GM19238 (cell line): ENCODE data around the gene AHRR.

Source experiments
- DNase-seq: peaks from one replicate; pipeline ENCODE4 v3.0.0; 2011; ENCODE audit warnings: low spot score; ENCODE audit not compliant: insufficient read length

The AHRR gene

GRCh38 chr5:320524-321229, 837 bp upstream of the AHRR start:
- DNase-seq: no peak

DNA sequence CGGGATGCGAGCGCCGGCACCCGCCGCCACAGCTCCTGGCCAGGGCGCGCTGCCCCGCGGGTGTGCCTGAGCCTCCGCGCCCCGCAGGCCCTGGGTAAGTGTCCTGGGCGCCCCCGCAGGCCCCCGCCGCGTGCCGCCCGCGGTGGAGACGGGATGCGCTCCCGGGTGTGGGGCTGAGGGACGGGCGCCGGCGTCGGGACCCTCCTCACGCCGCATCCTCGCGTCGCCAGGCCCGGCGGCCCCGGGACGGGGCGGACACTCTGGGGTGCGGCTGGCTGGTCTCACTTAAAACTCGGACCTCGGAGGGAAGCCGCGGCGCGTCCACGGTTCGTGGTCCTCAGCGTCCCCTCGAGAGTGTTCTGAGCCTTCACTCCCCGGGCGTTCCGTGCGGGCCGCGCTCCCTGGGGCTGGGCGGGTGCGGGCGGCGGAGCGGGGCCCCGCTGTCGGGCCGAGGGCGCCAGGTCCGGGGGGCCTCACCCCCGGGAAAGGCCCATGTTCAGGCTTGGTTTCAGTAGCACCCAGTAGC, 275 bp downstream of the AHRR start:
- no peak for DNase-seq

GRCh38 chr5:322281-322941, 897 bp downstream of the AHRR start:
- DNase-seq: no peak

DNA sequence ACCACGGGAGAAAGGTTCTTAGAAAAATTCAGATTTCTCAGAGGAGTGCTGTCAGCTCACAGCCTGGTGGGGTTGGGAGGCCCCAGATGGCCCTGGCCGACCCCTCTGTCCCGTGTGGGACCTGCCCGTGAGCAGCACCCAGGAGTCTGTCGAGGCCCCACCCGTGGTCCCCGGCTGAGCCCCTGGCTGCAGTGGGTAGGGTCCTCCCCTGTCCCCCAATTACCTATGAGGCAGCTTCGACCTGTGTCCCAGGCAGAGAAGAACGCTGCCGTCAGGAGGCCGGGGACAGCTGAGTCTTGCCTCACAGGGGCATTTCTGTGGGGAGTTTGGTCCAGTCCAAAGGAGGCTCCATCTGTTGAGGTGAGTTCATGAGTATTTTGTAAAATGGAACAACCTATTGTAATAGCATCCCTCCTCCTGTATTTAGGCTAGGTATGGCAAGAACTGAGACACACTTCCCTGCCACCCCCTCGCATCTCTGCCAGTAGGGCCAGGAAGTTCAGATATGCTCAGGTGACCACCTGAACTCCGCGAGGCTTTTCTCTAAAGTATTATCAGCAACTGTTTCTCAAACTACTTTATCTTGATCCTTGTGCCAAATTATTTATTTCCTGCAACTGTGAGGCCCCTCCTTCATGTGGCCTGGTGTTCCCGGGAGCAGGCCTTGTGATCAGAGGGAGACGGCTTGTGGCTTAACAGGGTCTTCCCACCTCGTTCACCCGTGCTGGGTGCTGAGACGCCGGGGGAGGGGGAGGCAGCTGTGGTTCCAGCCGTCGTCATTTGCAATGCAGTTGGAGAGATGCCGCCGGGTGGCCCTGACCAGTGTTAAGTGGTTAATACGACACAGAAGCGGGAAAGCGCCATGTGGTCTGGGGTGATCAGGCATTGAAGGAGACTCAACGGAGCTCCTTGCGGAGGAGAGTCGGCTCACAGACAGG, 1.7 kb downstream of the AHRR start:
- DNase-seq: no peak

GRCh38 chr5:324736-325612, 3.5 kb downstream of the AHRR start:
- no peak for DNase-seq

GRCh38 chr5:326109-326508, 4.6 kb downstream of the AHRR start:
- no peak for DNase-seq

- DNase-seq: no peak
Measured at GRCh38 chr5:329121-329735, 7.7 kb downstream of the AHRR start.

- no peak for DNase-seq
Measured at GRCh38 chr5:329768-330167, 8.3 kb downstream of the AHRR start.

- DNase-seq: no peak
Measured at GRCh38 chr5:332843-333242, 11.3 kb downstream of the AHRR start.

DNA sequence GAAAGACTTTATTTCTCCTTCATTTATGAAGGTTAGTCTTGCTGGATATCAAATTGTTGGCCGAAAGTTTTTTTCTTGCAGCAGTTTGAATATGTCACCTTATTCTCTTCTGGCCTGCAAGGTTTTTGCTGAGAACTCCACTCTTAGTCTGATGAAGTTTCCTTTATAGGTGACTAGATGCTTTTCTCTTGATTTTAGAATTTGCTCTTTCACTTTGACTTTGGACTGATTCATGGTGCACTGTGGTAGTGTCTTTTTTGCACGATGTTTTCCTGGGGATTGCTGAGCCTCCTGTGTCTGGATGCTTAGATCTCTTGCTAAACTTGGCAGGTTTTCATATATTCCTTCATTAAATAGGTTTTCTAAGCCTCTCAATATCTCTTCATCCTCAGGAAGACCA, 12.4 kb downstream of the AHRR start:
- no peak for DNase-seq

DNA sequence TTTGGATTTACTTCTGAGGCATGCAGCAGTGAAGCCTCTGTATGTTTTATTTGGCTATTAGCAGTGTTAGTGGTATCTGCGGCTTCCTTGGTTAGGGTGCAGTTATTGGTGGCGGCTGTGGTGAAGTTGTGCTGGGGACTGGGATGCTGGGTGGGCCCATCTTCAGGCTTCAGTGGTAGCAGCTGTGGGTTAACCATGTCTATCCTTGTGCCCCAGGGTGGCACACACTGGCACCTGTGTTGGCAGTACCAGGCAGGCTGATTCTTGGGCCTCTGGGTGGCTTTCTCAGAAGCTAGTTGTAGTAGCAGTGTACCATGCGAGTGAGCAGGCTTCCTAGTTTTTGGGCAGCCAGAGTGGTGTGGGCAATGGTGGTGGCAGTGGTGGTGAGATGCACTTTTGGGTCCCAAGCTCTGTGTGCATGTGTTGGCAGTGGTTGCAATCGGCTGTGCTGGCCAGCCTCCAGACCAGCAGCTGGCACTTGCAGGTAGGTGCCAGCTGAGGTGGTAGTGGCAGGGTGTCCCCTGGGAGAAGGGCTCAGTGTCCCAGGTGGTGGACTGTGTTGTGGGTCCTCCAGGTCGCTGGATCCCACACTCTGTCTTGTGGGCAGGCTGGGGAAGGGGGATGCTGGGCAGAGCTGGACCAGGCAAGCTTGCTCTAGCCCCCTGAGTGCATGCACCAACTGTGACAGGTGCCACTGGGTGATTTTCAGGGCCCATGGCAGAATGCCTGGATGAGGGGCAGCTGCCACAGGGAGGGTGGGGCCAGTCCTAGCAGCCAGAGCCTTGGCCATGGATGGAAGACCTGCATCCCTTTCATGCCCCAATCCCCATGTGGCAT, 13.6 kb downstream of the AHRR start:
- no peak for DNase-seq

- no peak for DNase-seq
Measured at GRCh38 chr5:335740-336038, 14.2 kb downstream of the AHRR start.

- DNase-seq: no peak
Measured at GRCh38 chr5:337563-338130, 16.1 kb downstream of the AHRR start.

- no peak for DNase-seq
Measured at GRCh38 chr5:342501-343460, 21.3 kb downstream of the AHRR start.

DNA sequence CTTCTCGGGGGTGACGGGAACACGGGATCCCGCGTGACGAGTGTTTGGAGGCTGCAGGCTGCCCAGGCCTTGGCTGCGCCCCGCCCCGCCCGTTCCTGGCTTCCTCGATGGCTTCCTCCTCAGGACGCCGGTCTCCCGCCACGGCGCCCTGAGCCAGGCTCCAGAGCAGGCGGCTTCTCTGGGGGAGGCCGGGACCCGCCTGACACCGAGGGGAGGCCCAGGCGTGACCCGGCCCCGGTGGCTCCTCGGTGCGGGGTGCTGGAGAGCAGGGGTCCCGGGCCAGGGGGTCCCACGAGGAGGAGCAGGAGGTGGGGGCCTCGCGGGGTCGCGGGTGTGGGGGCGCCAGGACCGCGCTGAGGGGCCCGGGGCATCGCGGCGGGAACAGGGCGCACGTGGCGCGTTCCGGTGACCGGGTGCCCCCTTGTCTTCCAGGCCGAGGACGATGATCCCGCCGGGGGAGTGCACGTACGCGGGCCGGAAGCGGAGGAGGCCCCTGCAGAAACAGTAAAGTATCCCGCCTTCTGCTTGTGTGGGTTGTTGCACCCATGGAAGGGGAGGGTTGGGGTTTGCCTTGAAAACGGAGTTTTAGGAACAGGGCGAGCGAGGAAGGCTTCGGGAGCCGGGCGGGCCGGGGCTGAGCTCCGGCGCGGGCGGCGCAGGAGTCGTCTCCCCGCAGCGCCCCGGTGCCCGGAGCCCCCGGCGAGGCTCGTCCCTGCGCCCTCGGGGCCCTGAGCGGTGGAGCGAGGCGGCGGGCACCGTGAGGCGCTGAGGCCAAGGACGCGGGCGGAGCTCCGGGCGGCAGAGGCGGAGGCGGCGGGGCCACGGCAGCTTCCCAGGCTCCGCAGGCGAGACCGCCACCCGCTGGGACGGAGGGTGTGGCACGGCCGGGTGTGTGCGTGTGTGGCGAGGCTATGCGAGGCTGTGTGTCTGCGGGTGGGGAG, 22.2 kb downstream of the AHRR start:
- peak; percentile 67 for DNase-seq

DNA sequence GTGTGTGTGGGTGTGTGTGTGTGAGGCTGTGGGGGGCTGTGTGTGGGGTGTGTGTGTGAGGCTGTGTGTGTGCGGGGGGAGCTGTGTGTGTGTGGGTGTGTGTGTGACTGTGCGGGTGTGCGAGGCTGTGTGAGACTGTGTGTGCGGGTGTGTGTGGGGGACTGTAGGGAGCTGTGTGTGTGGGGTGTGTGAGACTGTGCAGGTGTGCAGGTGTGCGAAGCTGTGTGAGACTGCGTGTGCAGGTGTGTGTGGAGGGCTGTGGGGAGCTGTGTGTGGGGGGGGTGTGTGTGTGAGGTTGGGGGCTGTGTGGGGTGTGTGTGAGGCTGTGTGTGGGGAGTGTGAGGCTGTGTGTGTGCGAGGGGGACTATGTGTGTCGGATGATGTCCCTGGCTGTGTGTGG, 23.2 kb downstream of the AHRR start:
- DNase-seq: no peak
